K562 treated with DMSO at 1 percent for 4 hours (cell line): Measurements from ENCODE around the gene RPL6. TPM values are rescaled to one million over a fixed set of nuclear protein-coding genes. Genes with fewer than 3 reads are reported as not detected.

Experiments used
- total RNA-seq: library from RNA; unstranded; fragments of 300-600 nt; gene quantifications from 2 replicates; pipeline ENCODE4 v1.2.3, GENCODE V29; 2022; ENCODE audit not compliant: insufficient read depth

The RPL6 gene
- total RNA-seq, result 2,671 and 3,026 TPM in 2 replicates

GRCh38 chr12:112409064-112409905 lies at the start of gene RPL6:
Gene RPL6, minus strand, starts transcription at chr12:112409605. Its CDS starts 949 bp downstream, at chr12:112408656.

GRCh38 chr12:112418608-112419296 lies 9.3 kb upstream of the RPL6 start, which contains the start of gene PTPN11:
Gene PTPN11, plus strand, starts transcription at chr12:112418947. Its CDS starts 165 bp downstream, at chr12:112419112.

DNA sequence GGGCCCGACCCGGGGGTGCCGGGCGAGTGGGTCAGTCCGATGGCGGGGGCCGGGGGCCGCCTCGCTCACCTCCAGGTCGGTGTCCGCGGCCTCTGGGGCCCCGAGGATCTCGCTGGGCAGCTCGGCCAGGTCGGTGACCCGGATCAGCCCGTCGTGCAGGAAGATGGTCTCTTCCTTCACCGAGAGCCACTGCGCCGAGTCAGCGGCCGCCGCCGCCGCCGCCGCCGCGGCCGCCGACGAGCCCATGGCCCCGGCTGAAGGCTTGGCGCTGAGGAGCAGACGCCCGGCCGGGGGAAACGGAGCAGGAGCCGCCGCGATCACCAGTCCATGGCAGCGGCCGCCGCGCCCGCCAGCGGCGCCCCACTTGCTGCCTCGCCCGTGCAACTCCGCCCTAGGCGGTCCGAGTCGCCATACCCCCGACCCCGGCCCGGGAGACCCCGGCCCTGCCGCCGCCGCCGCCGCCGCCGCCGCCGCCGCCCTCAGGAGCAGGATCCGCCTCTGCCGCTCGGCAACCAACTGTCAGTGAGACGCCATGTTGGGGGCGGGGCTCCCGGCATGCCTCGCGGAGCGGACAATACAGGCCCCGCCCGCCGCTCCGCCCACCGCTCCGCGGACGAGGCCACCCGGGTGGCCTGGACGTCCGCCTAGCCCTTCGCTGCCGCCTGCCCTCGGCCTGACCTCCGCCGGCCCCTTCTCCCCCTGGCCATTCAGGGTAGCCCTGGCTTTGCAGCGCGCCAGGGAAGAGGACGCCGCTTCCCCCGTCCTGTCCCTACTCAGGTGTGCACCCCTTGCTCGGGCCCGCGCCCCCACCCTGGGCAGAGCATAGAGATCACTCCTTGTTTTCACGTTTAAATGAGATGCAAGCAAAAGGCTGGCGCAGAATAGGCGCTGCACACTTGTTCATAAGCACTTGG lies 27.3 kb downstream of the RPL6 start, which contains the start of gene HECTD4:
Gene HECTD4 (minus strand): TSS at position 549 of the 914 bp plus-strand sequence. CDS start 303 bp downstream, at position 246.

Other genes starting within 250 kb of the RPL6 start
- gene HECTD4, start 27.2 kb downstream of the RPL6 start, total RNA-seq, result 8.5 and 25.0 TPM in 2 replicates
- gene PTPN11, start 9.3 kb upstream of the RPL6 start, total RNA-seq, result 34.5 and 39.3 TPM in 2 replicates